Right lung (tissue), 10 donors: ENCODE data around the gene RASL10A. TPM values are rescaled to one million over a fixed set of nuclear protein-coding genes. Genes with fewer than 3 reads are reported as not detected.
"Not testable (repeated sequence)": the region's sequence is repeated elsewhere in the genome, so short reads cannot be mapped to it uniquely, and the experiment has no call there.

Source experiments
- DNase-seq, 2 donors: peaks; one replicate each; pipeline ENCODE4 v3.0.0-alpha.2; 2013
- long read RNA-seq, 8 donors: transcript quantifications; one replicate each; lab custom pipeline, GENCODE V29; 2026
- polyA plus RNA-seq, 5 donors: library from polyadenylated mRNA; unstranded; fragments of 120-200 nt; gene quantifications; one replicate each; pipeline versions ENCODE4 v1.2.1 to v1.2.3, GENCODE V29; 2013; ENCODE audit warnings: inconsistent platforms in 1 of 5, low replicate concordance in 1 of 5; ENCODE audit not compliant: insufficient read length in 5 of 5, insufficient read depth in 1 of 5

RASL10A gene
- under 1 TPM in 4 of 5 donors, not detected in 1; 0.33 to 0.64 (median 0.39) TPM for polyA plus RNA-seq
- long read RNA-seq, donor 1 = 0 reads
- long read RNA-seq, donor 2 = 0 reads
- long read RNA-seq, donor 3 = 0 reads
- long read RNA-seq, donor 4, partial matches to known transcripts = 0 of 1 reads
- long read RNA-seq, donor 4, other reads (novel, unspliced or antisense) = 0 of 1 reads
- long read RNA-seq, donor 5 = 0 reads
- long read RNA-seq, donor 6 = 0 reads
- long read RNA-seq, donor 7 = 0 reads
- long read RNA-seq, donor 8 = 0 reads

GRCh38 chr22:29315286-29316140 lies at the start of gene RASL10A:
TSS of gene RASL10A (minus strand) at chr22:29315697. CDS start at chr22:29315246, 451 bp downstream.
- no peak for DNase-seq

- no peak for DNase-seq
Measured at GRCh38 chr22:29359469-29359868, 44.0 kb upstream of the RASL10A start.

- DNase-seq = not testable (repeated sequence)
Measured at GRCh38 chr22:29357193-29357890, 41.8 kb upstream of the RASL10A start.

GRCh38 chr22:29353860-29354259 lies 38.4 kb upstream of the RASL10A start:
- no peak for DNase-seq

- no peak for DNase-seq
Measured at GRCh38 chr22:29353286-29353685, 37.8 kb upstream of the RASL10A start.

- DNase-seq = no peak
Measured at GRCh38 chr22:29352778-29353177, 37.3 kb upstream of the RASL10A start.

- DNase-seq = no peak
Measured at GRCh38 chr22:29351891-29352290, 36.4 kb upstream of the RASL10A start.

GRCh38 chr22:29351042-29351441 lies 35.5 kb upstream of the RASL10A start:
- no peak for DNase-seq

GRCh38 chr22:29348956-29349355 lies 33.5 kb upstream of the RASL10A start:
- no peak for DNase-seq

- no peak for DNase-seq
Measured at GRCh38 chr22:29348041-29348440, 32.5 kb upstream of the RASL10A start.

GRCh38 chr22:29346659-29347058 lies 31.2 kb upstream of the RASL10A start:
- no peak for DNase-seq

- no peak for DNase-seq
Measured at GRCh38 chr22:29345932-29346331, 30.4 kb upstream of the RASL10A start.

- not testable (repeated sequence) for DNase-seq
Measured at GRCh38 chr22:29344889-29345288, 29.4 kb upstream of the RASL10A start.

- peak; percentile 42 to 47 for DNase-seq
Measured at GRCh38 chr22:29344137-29344536, 28.6 kb upstream of the RASL10A start.

- DNase-seq = peak; percentile 32 to 46
Measured at GRCh38 chr22:29343313-29343805, 27.9 kb upstream of the RASL10A start.

GRCh38 chr22:29342577-29343312 lies 27.2 kb upstream of the RASL10A start:
- DNase-seq = peak in 1 of 2 donors; percentile 15

- DNase-seq = no peak
Measured at GRCh38 chr22:29342177-29342576, 26.7 kb upstream of the RASL10A start.

GRCh38 chr22:29341849-29342127 lies 26.3 kb upstream of the RASL10A start:
- DNase-seq = no peak

- DNase-seq = no peak
Measured at GRCh38 chr22:29341056-29341848, 25.8 kb upstream of the RASL10A start.

GRCh38 chr22:29340566-29340965 lies 25.1 kb upstream of the RASL10A start:
- no peak for DNase-seq
